ENCODE measurements around the gene CDS2. TPM values are rescaled to one million over a fixed set of nuclear protein-coding genes. Genes with fewer than 3 reads are reported as not detected.

The CDS2 gene
- total and polyA plus RNA-seq, 2 of the 13 experiments (the other 11 are each of a cell fraction or from before 2014, with no cell fraction given): 81.3 to 153 TPM

- TF ChIP-seq HOMEZ (CRISPR knock-in tag; IDR thresholded peaks at IDR 0.05; ENCODE audit: low read depth): no peak
- no peak for TF ChIP-seq ZSCAN20 (CRISPR knock-in tag; IDR thresholded peaks at IDR 0.05; ENCODE audit: borderline replicate concordance)
- peak; percentile 46; the same call in 1 of the 2 replicates for TF ChIP-seq ZNF598 (CRISPR knock-in tag; IDR thresholded peaks at IDR 0.05; ENCODE audit: borderline replicate concordance)
- no peak for TF ChIP-seq ZBTB44 (CRISPR knock-in tag; IDR thresholded peaks at IDR 0.05)
- no peak for TF ChIP-seq ZNF317 (CRISPR knock-in tag; IDR thresholded peaks at IDR 0.05)
- no peak for TF ChIP-seq ZNF33A (CRISPR knock-in tag; IDR thresholded peaks at IDR 0.05; ENCODE audit: borderline replicate concordance)
- peak in 1 of 2 experiments; percentile 49; a peak in 1 of 4 replicates for TF ChIP-seq KLF16 (CRISPR knock-in tag; IDR thresholded peaks at IDR 0.05)
- TF ChIP-seq ZNF577 (CRISPR knock-in tag; IDR thresholded peaks at IDR 0.05; ENCODE audit: borderline replicate concordance, low read depth): no peak
- no peak for TF ChIP-seq ELK4 (CRISPR knock-in tag; IDR thresholded peaks at IDR 0.05; ENCODE audit: borderline replicate concordance)
- no peak for TF ChIP-seq RFX3 (CRISPR knock-in tag; IDR thresholded peaks at IDR 0.05)
- peak; percentile 42; the same call in 1 of the 2 replicates for TF ChIP-seq FOXO1 (CRISPR knock-in tag; IDR thresholded peaks at IDR 0.05)
- TF ChIP-seq ZNF44 (CRISPR knock-in tag; IDR thresholded peaks at IDR 0.05): no peak
- no peak for TF ChIP-seq ZEB1 (IDR thresholded peaks at IDR 0.05; ENCODE audit: insufficient replicate concordance, low read depth)
- TF ChIP-seq ZNF143 (CRISPR knock-in tag; IDR thresholded peaks at IDR 0.05): no peak
- TF ChIP-seq ZNF607 (CRISPR knock-in tag; IDR thresholded peaks at IDR 0.05; ENCODE audit: borderline replicate concordance): peak; percentile 54; the same call in 1 of the 2 replicates
- no peak for TF ChIP-seq ZNF34 (CRISPR knock-in tag; IDR thresholded peaks at IDR 0.05; ENCODE audit: borderline replicate concordance)
- TF ChIP-seq ZNF609 (CRISPR knock-in tag; IDR thresholded peaks at IDR 0.05; ENCODE audit: borderline replicate concordance): no peak
- TF ChIP-seq NCOA1 (CRISPR knock-in tag; IDR thresholded peaks at IDR 0.05): peak; percentile 52; the same call in 1 of the 2 replicates
- 0 out of 2 replicates have a peak, but pooled peaks have one; percentile 35 for TF ChIP-seq GLI4 (CRISPR knock-in tag; IDR thresholded peaks at IDR 0.05; ENCODE audit: borderline replicate concordance)
- TF ChIP-seq FOXK1 (CRISPR knock-in tag; IDR thresholded peaks at IDR 0.05; ENCODE audit: borderline replicate concordance, low read depth): no peak
- TF ChIP-seq ARNT (IDR thresholded peaks at IDR 0.05): no peak
Measured at GRCh38 chr20:5078399-5078958, 48.3 kb upstream of the CDS2 start (continued).

All from HepG2 (cell line).